OCI-LY1 (cell line): Measurements from ENCODE around the gene CFAP221.

Experiments used
- H2AFZ ChIP-seq: fragments of 200-600 bp; sonication (generic), shearing (Covaris generic); 2 replicates; pipeline ENCODE4 v1.6.0; 2014; ENCODE audit warnings: antibody characterized with exemption, mild to moderate bottlenecking, low read length
- H3F3A ChIP-seq: fragments of 200-600 bp; sonication (generic), shearing (Covaris generic); 2 replicates; pipeline ENCODE4 v1.6.0; 2014; ENCODE audit warnings: mild to moderate bottlenecking, antibody characterized with exemption, low read length, moderate library complexity; ENCODE audit not compliant: insufficient read depth
- H3K27ac ChIP-seq: fragments of 200-600 bp; sonication (generic); 2 replicates; pipeline ENCODE4 v1.5.1; 2014; ENCODE audit warnings: low read length, mixed run types, mild to moderate bottlenecking, low read depth; ENCODE audit not compliant: poor library complexity, severe bottlenecking
- H3K27me3 ChIP-seq: fragments of 200-600 bp; sonication (generic); 2 replicates; pipeline ENCODE4 v1.6.0; 2014; ENCODE audit warnings: antibody characterized with exemption, mild to moderate bottlenecking, low read length, moderate library complexity; ENCODE audit not compliant: insufficient read depth
- H3K36me3 ChIP-seq: fragments of 200-600 bp; sonication (generic); 2 replicates; pipeline ENCODE4 v1.6.1; 2014; ENCODE audit warnings: mild to moderate bottlenecking, antibody characterized with exemption, low read length, moderate library complexity, mixed read lengths; ENCODE audit not compliant: insufficient read depth
- H3K4me1 ChIP-seq: fragments of 200-600 bp; sonication (generic); 2 replicates; pipeline ENCODE4 v1.5.1; 2014; ENCODE audit warnings: mild to moderate bottlenecking, low read length, moderate library complexity; ENCODE audit not compliant: insufficient read depth, severe bottlenecking
- H3K4me2 ChIP-seq: fragments of 200-600 bp; sonication (generic), shearing (Covaris generic); 2 replicates; pipeline ENCODE4 v1.6.1; 2014; ENCODE audit warnings: low read length
- H3K4me3 ChIP-seq: fragments of 200-600 bp; sonication (generic); 2 replicates; pipeline ENCODE4 v1.5.1; 2014; ENCODE audit warnings: low read length, low read depth, mild to moderate bottlenecking, mixed read lengths; ENCODE audit not compliant: poor library complexity, severe bottlenecking
- H3K79me2 ChIP-seq: fragments of 200-600 bp; shearing (Covaris generic); 2 replicates; pipeline ENCODE4 v1.6.1; 2016; ENCODE audit warnings: mixed run types, low read length, mixed read lengths; ENCODE audit not compliant: insufficient read depth
- H3K9ac ChIP-seq: fragments of 200-600 bp; sonication (generic), shearing (Covaris generic); 2 replicates; pipeline ENCODE4 v1.6.1; 2014; ENCODE audit warnings: mild to moderate bottlenecking, low read length, mixed read lengths
- H3K9me2 ChIP-seq: fragments of 200-600 bp; sonication (generic), shearing (Covaris generic); 2 replicates; pipeline ENCODE4 v1.6.1; 2014; ENCODE audit warnings: low read depth, mild to moderate bottlenecking, low read length, mixed read lengths
- H3K9me3 ChIP-seq: fragments of 200-600 bp; shearing (Covaris generic); 2 replicates; pipeline ENCODE4 v1.6.1; 2014; ENCODE audit warnings: low read length, mixed read lengths
- H4K20me1 ChIP-seq: fragments of 200-600 bp; sonication (generic), shearing (Covaris generic); 2 replicates; pipeline ENCODE4 v1.6.0; 2016; ENCODE audit warnings: mild to moderate bottlenecking, low read length; ENCODE audit not compliant: insufficient read depth
- CTCF ChIP-seq: fragments of 200-600 bp; sonication (generic), shearing (Covaris generic); IDR thresholded peaks from 2 replicates; pipeline ENCODE4 v1.5.1; 2017; ENCODE audit warnings: mild to moderate bottlenecking, antibody characterized with exemption, low read length, moderate library complexity, mixed read lengths
- EZH2 ChIP-seq: fragments of 200-600 bp; sonication (generic), shearing (Covaris generic); IDR thresholded peaks from 2 replicates; pipeline ENCODE4 v1.8.0; 2017; ENCODE audit warnings: borderline replicate concordance, mixed run types, mild to moderate bottlenecking, antibody characterized with exemption, low read length, moderate library complexity, mixed read lengths

CFAP221 gene

GRCh38 chr2:119650846-119651370 is 106.7 kb downstream of the CFAP221 start:
- H3K9me2 ChIP-seq: no peaks in the 10 kb centered on the region
- H4K20me1 ChIP-seq: no peaks in the 10 kb centered on the region
- H3K9me3 ChIP-seq: no peaks in the 10 kb centered on the region; the same call in 1 of the 2 replicates
- no peaks in the 10 kb centered on the region for H3K79me2 ChIP-seq
- no peaks in the 10 kb centered on the region for H3K36me3 ChIP-seq
- peaks cover 13% of the 10 kb centered on the region for H3K4me1 ChIP-seq
- H3K9ac ChIP-seq: no peak overlapping the region
- TF ChIP-seq EZH2 (no peak), CTCF (no peak)
- no peak overlapping the region for H3K27ac ChIP-seq
- H3F3A ChIP-seq: no peaks in the 10 kb centered on the region
- no peak overlapping the region for H2AFZ ChIP-seq
- H3K27me3 ChIP-seq: peaks cover 4% of the 10 kb centered on the region; the same call in 1 of the 2 replicates
- H3K4me3 ChIP-seq: no peak overlapping the region
- H3K4me2 ChIP-seq: no peak overlapping the region

- H3K4me1 ChIP-seq: no peaks in the 10 kb centered on the region
- no peak overlapping the region for H3K4me3 ChIP-seq
- H3K4me2 ChIP-seq: no peak overlapping the region
- no peaks in the 10 kb centered on the region for H3K27me3 ChIP-seq
- no peaks in the 10 kb centered on the region for H3K36me3 ChIP-seq
- H3K27ac ChIP-seq: no peak overlapping the region
- no peaks in the 10 kb centered on the region for H3K9me2 ChIP-seq
- no peaks in the 10 kb centered on the region for H3K9me3 ChIP-seq
- H3F3A ChIP-seq: no peaks in the 10 kb centered on the region
- H2AFZ ChIP-seq: no peak overlapping the region
- H3K79me2 ChIP-seq: no peaks in the 10 kb centered on the region
- no peak overlapping the region for H3K9ac ChIP-seq
- TF ChIP-seq CTCF: no peak
- TF ChIP-seq EZH2: no peak
- H4K20me1 ChIP-seq: no peaks in the 10 kb centered on the region
Measured at GRCh38 chr2:119657466-119658145, 113.4 kb downstream of the CFAP221 start.

- Histone ChIP-seq H3K36me3 (no peaks in the 10 kb centered on the region), H3K9me2 (no peaks in the 10 kb centered on the region), H3K27ac (no peak overlapping the region), H3K27me3 (no peaks in the 10 kb centered on the region), H3K9me3 (no peaks in the 10 kb centered on the region), H3K79me2 (no peaks in the 10 kb centered on the region), H3K9ac (no peak overlapping the region), H4K20me1 (no peaks in the 10 kb centered on the region), H2AFZ (no peak overlapping the region), H3K4me1 (no peaks in the 10 kb centered on the region), H3K4me3 (no peak overlapping the region), H3K4me2 (no peak overlapping the region), H3F3A (no peaks in the 10 kb centered on the region)
- peak; percentile 94 for TF ChIP-seq CTCF
- TF ChIP-seq EZH2: no peak
Measured at GRCh38 chr2:119659601-119660342, 115.5 kb downstream of the CFAP221 start.
